GM18868 (cell line): Measurements from ENCODE around the gene EVA1C.
"Not testable (repeated sequence)": the region's sequence is repeated elsewhere in the genome, so short reads cannot be mapped to it uniquely, and the experiment has no call there.

Experiments used
- ATAC-seq: cut with Tn5 transposase; IDR thresholded peaks from one replicate; pipeline ENCODE4 v1.9.1; 2021; ENCODE audit warnings: mild to moderate bottlenecking, moderate library complexity; ENCODE audit not compliant: unreplicated experiment

EVA1C gene

DNA sequence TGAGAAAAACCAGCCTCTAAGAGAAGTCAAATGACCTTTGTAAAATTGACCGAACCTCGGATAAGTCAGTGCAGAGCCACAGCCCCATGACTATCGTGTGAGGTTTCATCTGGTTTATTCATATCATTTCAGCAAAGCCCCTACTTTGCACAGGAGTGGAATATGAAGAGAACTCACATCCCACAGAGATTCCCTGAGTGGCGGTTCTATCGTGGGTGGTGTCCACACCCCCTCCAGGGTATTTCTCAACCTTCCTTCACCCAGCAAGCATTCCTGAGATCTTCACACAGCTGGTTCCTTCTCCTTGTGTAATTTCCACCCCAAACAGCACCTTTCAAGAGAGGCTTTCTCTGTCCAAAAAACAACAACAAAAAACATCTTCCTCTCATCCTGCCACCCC is 47.5 kb downstream of the EVA1C start:
- no peak for ATAC-seq

- ATAC-seq: no peak
Measured at GRCh38 chr21:32461503-32461902, 49.0 kb downstream of the EVA1C start.

DNA sequence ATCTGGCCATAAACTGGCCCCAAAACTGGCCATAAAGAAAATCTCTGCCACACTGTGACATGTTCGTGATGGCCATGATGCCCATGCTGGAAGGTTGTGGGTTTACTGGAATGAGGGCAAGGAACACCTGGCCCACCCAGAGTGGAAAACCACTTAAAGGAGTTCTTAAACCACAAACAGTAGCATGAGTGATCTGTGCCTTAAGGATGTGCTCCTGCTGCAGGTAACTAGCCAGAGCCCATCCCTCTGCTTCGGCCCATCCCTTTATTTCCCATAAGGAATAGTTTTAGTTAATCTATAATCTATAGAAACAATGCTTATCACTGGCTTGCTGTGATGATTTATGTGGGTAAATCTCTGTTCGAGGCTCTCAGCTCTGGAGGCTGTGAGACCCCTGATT is 50.1 kb downstream of the EVA1C start:
- ATAC-seq: not testable (repeated sequence)

- ATAC-seq: no peak
Measured at GRCh38 chr21:32463367-32463766, 50.9 kb downstream of the EVA1C start.

DNA sequence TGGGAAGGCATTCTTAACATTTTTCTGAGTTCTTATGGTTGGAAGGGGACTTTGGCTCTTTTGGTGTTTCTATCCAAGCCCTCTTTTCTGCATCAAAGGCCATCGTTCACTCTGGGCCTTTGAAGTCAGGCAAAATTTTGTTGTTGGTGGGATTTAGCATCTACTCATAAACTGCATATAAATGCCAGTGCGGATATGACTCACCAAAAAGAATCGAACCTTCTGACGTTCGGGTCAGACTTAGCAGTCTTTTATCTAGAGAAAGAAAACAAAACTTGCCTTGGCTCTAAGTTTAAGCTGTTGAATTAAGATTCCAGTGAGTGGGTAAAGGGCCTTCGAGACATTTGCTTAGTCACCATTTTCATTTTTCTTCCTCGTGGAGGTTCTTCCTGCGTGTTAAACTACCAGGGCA is 51.4 kb downstream of the EVA1C start:
- ATAC-seq: no peak

DNA sequence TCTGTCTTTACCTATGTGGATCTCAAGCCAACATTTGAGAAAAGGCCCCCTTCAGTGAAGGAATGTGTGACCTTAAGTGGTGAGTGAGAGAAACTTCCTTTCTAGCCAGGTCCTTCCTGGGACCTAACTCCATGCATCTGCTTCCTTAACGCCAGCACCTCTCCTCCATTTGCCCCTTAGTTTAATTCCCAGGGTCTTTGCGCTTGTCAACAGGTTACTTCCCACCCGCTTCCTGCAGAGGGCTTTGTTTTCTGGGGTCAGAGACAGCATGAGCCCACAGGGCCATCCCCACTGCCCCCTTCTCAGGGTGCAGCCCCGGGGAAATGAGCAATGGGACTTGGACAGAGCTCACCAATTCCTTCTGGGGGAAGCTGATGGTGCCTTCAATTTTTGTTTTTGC is 54.8 kb downstream of the EVA1C start:
- no peak for ATAC-seq

DNA sequence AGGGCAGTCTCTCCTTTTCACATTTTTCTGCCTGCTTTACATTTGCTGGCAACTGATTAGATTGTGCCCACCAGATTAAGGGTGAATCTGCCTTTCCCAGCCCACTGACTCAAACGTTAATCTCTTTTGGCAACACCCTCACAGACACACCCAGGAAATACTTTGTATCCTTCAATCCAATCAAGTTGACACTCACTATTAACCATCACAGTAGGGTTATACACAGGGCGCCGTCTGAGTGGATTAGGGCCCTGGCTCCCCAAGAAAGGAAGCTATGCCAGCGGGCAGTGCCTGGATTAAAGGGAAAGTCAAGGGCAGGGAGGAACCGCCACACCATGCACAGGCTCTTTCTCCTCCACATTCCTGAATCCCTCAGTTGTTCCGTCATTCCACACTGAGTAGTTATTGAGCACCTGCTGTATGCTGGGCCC is 56.2 kb downstream of the EVA1C start:
- no peak for ATAC-seq

DNA sequence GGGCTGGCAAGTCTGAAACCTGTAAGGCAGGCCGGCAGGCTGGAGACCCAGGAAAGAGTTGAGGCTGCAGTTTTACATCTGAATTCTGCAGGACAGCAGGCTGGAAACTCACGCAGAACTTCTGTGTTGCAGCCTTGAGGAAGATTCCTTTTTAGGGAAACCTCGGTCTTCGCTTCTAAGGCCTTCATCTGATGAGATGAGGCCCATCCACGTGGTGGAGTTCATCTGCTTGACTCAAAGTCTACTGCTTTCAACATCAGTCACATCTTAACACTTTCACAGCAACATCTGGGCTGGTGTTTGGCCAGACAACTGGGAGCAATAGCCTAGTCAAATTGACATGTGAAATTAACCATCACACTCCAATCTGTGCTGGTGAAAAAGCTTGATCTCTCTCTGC is 57.1 kb downstream of the EVA1C start:
- no peak for ATAC-seq

- ATAC-seq: no peak
Measured at GRCh38 chr21:32470206-32470605, 57.7 kb downstream of the EVA1C start.

DNA sequence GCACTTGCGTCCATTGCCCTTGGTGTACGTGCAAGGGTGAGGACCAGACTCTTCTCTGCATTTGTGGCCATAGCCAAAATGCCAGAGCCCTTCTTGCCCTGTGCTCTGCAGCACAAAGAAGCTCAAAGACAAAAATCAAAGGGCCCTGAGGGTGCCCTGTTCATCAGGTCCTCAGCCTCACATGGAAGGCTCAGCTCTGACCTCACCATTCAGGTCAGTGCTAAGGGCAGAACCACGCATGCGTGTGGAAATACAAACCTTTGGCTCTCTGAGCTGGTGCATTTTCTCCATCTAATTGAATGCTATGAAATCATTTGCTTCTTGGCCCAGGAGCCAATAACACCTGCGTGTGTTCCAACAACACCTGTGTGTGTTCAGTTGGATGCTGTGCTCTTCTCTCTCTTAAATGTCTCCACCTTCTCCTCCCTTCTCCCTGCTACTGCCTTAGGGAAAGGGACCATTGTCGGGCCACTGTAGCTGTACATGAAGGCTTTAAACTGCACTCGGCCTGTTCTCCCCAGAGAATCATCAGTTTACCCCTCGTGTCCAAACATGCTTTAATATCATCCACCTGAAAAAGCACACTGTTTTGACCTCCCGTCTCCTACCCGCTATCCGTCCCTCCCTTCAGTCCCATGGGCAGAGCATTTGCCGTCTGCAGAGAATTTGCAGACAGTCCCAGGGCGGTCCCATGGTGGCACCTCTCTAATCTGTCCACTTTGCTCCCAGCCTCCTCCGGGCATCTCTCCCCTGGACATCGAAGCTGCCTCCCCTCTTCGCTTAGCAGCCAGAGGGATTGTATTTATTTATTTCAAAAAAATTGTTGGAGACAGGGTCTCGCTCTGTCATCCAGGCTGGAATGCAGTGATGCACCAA is 60.6 kb downstream of the EVA1C start:
- ATAC-seq: no peak

DNA sequence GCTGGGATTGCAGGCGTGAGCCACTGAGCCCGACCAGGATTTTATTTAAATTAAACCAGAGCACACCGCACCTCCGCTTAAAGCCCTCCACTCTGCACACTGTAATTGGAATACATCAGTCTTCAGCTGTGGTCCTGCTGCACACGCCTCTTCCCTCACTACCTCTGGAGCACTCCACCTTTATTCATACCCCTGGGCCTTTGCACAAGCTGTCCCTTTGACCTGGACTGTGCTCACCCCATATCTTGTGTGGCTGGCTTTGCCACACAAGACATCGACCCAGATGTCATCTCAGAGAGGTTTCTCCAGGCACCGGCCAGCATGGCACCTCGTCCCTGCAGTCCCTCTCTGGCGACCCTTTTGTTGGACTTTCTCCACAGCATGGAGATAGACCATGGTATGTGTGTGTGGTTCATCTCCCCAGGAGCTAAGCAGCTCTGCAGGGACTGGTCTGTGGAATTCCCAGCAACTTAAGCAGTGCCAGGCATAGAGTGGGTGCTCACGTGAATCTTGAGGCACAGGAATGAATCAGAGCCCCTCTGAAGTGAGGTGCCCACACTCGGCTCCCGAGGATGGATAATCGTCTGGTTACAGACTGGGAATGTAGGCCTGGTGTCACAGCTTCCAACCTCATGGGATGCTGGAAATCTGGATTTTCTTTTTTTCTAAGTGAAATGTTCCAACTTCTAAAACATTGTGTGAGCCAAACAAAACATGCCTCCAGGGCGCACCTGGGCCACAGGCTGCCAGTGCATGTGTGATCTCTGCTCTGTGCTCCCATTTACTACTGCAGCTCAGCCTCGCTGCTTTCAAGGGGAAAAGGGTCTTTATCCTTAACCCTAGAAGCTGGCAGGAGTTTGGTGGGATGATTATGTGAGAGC is 61.9 kb downstream of the EVA1C start:
- no peak for ATAC-seq

GRCh38 chr21:32475162-32475812 is 62.8 kb downstream of the EVA1C start:
- no peak for ATAC-seq

DNA sequence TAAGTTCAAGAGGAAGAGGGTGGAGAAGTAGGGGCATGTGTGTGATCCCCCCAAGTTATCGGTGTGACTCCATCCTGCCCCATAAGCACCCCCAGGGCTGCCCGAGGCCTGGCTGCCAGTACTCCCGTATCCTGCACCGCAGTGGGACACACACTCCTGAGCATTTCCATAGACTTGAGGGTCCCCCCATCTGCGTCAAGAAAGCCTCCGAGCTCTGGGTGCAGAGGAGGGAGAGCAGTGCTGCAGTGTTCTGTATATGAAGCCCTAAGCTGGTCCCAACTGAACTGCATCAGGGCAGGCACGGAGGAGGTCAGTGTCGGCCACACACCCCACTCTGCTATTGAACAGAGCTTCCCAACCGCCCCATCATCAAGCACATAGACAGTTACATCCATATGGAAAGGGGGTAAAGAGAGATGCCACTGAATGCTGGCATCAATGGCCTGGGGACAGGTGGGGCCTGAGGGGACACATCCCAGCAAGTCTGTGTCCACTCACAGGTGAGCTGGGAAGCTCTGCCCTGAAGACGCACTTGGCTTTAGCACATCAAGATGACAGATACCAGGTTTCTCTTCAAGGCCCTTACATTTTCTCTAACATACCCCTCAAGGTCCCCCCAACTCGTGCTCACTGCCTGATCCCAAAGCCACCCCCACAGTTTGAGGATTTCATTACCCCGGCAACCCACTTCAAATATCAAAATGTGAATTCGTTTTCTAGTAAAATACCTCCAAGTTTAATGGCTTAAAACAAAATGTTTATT is 64.3 kb downstream of the EVA1C start:
- no peak for ATAC-seq

DNA sequence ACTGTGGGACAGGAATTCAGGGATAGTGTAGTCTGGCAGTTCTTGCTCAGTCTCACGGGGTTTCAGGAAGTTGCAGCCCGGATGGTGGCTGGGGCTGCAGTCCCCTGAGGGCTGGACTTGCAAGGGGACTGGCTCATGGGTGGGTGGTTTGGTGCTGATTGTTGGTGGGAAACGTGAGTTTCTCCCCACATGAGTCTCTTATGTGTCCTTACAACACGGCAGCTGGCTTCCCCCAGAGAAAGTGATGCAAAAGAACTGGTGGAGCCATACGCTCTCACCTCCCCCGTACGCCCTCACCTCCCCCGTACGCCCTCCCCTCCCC is 64.9 kb downstream of the EVA1C start:
- no peak for ATAC-seq

DNA sequence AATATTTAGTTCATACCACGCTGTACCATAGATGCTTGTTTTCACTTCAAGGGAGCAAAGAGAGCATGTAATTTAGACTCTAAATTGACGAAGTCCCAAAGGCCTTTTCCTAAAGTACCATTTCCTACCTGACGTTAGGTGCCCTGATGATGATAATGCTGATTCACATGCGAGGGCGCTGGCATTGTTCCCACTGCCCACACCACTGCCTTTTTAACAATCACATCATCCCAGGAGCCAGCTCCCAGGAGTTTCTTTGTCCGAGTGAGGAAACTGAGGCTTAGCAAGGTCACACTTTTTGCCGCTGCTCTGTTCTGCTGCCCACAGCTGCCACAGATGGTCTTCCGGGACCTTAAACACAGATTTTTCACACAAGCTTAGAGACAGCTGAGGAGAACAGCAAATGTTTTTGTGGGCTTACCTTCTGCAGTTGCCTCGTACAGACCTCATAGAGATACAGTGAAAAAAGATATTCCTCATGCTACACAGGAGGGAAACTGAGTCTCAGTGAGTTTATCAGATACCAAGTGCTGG is 69.4 kb downstream of the EVA1C start:
- ATAC-seq: no peak

- no peak for ATAC-seq
Measured at GRCh38 chr21:32482565-32483292, 70.2 kb downstream of the EVA1C start.

DNA sequence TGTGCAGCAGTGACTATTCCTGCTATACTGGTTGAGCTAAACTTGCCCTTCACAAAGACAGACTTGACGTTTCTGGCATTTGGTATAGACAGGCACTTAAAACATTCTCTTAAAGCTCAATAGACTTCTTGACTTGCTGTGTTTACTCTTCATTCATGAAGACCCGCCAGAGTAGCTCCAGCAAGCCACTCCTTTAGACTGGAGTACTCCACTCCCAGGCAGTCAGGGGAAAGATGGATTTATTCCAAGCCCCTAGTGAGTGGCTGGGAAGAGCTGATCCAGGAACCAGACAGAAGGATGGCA is 70.7 kb downstream of the EVA1C start:
- no peak for ATAC-seq

DNA sequence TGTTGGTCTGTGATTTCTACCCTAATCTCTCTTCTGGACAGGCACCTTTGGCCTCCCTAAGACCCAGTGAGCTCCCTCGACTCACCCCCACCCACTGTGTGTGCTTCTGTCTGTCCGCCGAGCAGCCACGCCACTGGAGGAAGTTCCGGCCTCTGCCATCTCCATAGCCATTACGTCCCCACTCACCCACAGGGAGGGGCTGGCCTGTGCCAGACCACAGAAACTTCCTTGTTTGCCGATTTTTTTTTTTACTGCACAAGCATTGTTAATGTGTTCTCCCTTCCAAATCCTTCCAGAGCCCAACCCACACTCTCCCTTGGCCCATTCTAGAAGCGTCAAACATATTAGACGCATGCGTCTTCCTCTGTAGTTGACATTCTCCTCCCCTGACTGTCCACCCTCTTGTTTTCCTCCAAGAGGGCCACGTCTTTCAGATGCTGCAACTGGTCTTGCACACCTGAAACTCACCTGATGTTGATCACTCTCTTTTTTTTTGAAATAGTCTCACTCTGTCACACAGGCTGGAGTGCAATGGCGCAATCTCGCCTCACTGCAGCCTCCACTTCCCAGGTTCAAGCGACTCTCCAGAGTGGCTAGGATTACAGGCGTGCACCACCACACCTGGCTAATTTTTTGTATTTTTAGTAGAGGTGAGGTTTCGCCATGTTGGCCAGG is 72.3 kb downstream of the EVA1C start:
- ATAC-seq: no peak

DNA sequence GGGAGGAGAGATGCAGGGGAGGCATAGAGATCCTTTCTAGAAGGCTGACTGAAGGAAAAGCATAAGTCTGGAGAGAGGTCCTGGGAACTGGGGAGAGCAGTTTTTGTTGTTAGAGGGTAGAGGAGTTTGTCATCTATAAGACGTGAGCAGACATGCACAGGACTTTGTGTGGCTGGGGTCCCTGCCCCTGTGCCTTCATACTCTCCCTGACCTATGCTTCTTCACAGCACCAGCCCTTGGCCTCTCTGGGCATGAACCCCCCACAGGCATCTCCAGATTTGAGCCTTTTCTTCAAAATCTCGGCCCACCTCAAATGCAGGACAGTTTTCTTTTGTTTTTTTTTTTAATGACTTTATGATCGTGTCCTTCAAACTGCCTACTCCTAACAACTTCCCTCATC is 79.9 kb downstream of the EVA1C start:
- no peak for ATAC-seq
